CD14-positive monocyte (primary cell): ENCODE results near the gene NIPBL. TPM values are rescaled to one million over a fixed set of nuclear protein-coding genes. Genes with fewer than 3 reads are reported as not detected.

Experiments used
- DNase-seq, 3 donors: peaks; one replicate each; pipeline ENCODE4 v3.0.0-alpha.2; 2011 to 2022
- H2AFZ ChIP-seq: 2 replicates; pipeline ENCODE4 v1.6.0; 2012; ENCODE audit warnings: mild to moderate bottlenecking, low read depth, low read length, inconsistent platforms; ENCODE audit not compliant: insufficient read depth, poor library complexity, severe bottlenecking
- H3K27ac ChIP-seq, 2 donors: 1 replicate in 1 of 2; 2 replicates in 1 of 2; pipeline ENCODE4 v1.5.1; 2012 to 2013; ENCODE audit warnings: low read length in 2 of 2, control low read depth in 1 of 2, inconsistent platforms in 1 of 2, low read depth in 1 of 2, mild to moderate bottlenecking in 1 of 2
- H3K27me3 ChIP-seq, 2 donors: one replicate each; pipeline versions ENCODE4 v1.6.0 to v1.6.1; 2011 to 2013; ENCODE audit warnings: low read length in 2 of 2; ENCODE audit not compliant: control insufficient read depth in 2 of 2, insufficient read depth in 2 of 2
- H3K36me3 ChIP-seq, 2 donors: replicated peaks in 1 of 2; 1 replicate in 1 of 2; 2 replicates in 1 of 2; pipeline versions ENCODE4 v1.5.1 to v1.6.1; 2012 to 2013; ENCODE audit warnings: low read length in 2 of 2, control low read depth in 1 of 2, inconsistent platforms in 1 of 2, mild to moderate bottlenecking in 1 of 2; ENCODE audit not compliant: insufficient read depth in 2 of 2, control insufficient read depth in 1 of 2
- H3K4me1 ChIP-seq, 2 donors: 1 replicate in 1 of 2; 2 replicates in 1 of 2; pipeline versions ENCODE4 v1.5.1 to v1.6.1; 2012 to 2013; ENCODE audit warnings: low read length in 2 of 2, control low read depth in 1 of 2, inconsistent platforms in 1 of 2, mild to moderate bottlenecking in 1 of 2, moderate library complexity in 1 of 2; ENCODE audit not compliant: insufficient read depth in 2 of 2, control insufficient read depth in 1 of 2
- H3K4me2 ChIP-seq: replicated peaks from 2 replicates; pipeline ENCODE3; 2012; ENCODE audit warnings: low read length, moderate library complexity, mild to moderate bottlenecking; ENCODE audit not compliant: poor library complexity, severe bottlenecking; ENCODE audit errors: extremely low read depth
- H3K4me3 ChIP-seq, 3 experiments: fragments of 200-600 bp in 1 of 3; sonication (generic) in 1 of 3; replicated peaks in 1 of 3; 1 replicate in 2 of 3; 2 replicates in 1 of 3; pipeline ENCODE4 v1.5.1; 2011 to 2013; ENCODE audit warnings: low read length in 3 of 3, mild to moderate bottlenecking in 3 of 3, control low read depth in 2 of 3, low read depth in 2 of 3, inconsistent platforms in 1 of 3, moderate library complexity in 1 of 3
- H3K79me2 ChIP-seq: 2 replicates; pipeline ENCODE4 v1.6.0; 2012; ENCODE audit warnings: mild to moderate bottlenecking, control low read depth, inconsistent platforms, low read length, moderate library complexity; ENCODE audit not compliant: insufficient read depth
- H3K9ac ChIP-seq: 2 replicates; pipeline ENCODE4 v1.6.0; 2017; ENCODE audit warnings: low read length, mild to moderate bottlenecking; ENCODE audit not compliant: insufficient read depth, poor library complexity, severe bottlenecking
- H3K9me3 ChIP-seq, 2 donors: replicated peaks in 1 of 2; 1 replicate in 1 of 2; 2 replicates in 1 of 2; pipeline versions ENCODE4 v1.5.1 to v1.6.1; 2012 to 2013; ENCODE audit warnings: low read length in 2 of 2, control low read depth in 1 of 2; ENCODE audit not compliant: control insufficient read depth in 1 of 2, insufficient read depth in 1 of 2
- H4K20me1 ChIP-seq: 2 replicates; pipeline ENCODE4 v1.6.0; 2012; ENCODE audit warnings: mild to moderate bottlenecking, low read length, control low read depth, moderate library complexity; ENCODE audit not compliant: insufficient read depth
- H3K27ac Mint-ChIP-seq, 7 donors: one replicate each; pipeline ENCODE4 v1.8.0; 2020; ENCODE audit warnings: mild to moderate bottlenecking in 7 of 7, mixed read lengths in 7 of 7, moderate library complexity in 6 of 7, inconsistent platforms in 2 of 7
- H3K27me3 Mint-ChIP-seq, 3 donors: one replicate each; pipeline ENCODE4 v1.8.0; 2021 to 2022; ENCODE audit warnings: low read depth in 3 of 3, mild to moderate bottlenecking in 3 of 3, mixed read lengths in 3 of 3, moderate library complexity in 3 of 3, inconsistent platforms in 1 of 3
- H3K36me3 Mint-ChIP-seq, 2 donors: one replicate each; pipeline ENCODE4 v1.8.0; 2020; ENCODE audit warnings: mixed read lengths in 2 of 2, inconsistent platforms in 1 of 2, mild to moderate bottlenecking in 1 of 2
- H3K4me1 Mint-ChIP-seq: one replicate; pipeline ENCODE4 v1.8.0; 2020; ENCODE audit warnings: mild to moderate bottlenecking, mixed read lengths
- H3K4me3 Mint-ChIP-seq, 2 donors: one replicate each; pipeline ENCODE4 v1.8.0; 2020; ENCODE audit warnings: mild to moderate bottlenecking in 2 of 2, mixed read lengths in 2 of 2, moderate library complexity in 1 of 2
- H3K9me3 Mint-ChIP-seq, 7 donors: one replicate each; pipeline ENCODE4 v1.8.0; 2020 to 2022; ENCODE audit warnings: mixed read lengths in 7 of 7, mild to moderate bottlenecking in 6 of 7, moderate library complexity in 6 of 7, inconsistent platforms in 2 of 7
- CTCF ChIP-seq: fragments of 200-600 bp; IDR thresholded peaks from one replicate; pipeline ENCODE4 v1.8.0; 2022; ENCODE audit warnings: antibody characterized with exemption, mild to moderate bottlenecking
- WGBS: methylation state at CpG from one replicate; pipeline ENCODE4 v1.1.5; 2013; ENCODE audit warnings: missing lambda C conversion rate; ENCODE audit not compliant: insufficient coverage; 5-methylcytosine and 5-hydroxymethylcytosine counted together
- intact Hi-C, 2 donors: fragments of 100-400 bp; cut with micrococcal nuclease; formaldehyde crosslinking; loops; one replicate each; pipeline versions ENCODE4 v1.15.0 to v1.15.1; 2023
- polyA plus RNA-seq, 3 donors: library from polyadenylated mRNA; depleted of rRNA in 1 of 3; unstranded in 2 of 3; stranded (reverse) in 1 of 3; fragments of 300-500 nt in 2 of 3; fragments of >200 nt in 1 of 3; fragmentation: Illumina TruSeq in 2 of 3; gene quantifications; 1 replicate in 2 of 3; 2 replicates in 1 of 3; pipeline ENCODE4 v1.2.3, GENCODE V29; 2012 to 2021

NIPBL gene
- polyA plus RNA-seq, 3 donors: 6.6 to 36.0 (median 16.2) TPM

- Histone ChIP-seq H3K79me2 (peaks cover 98% of the 10 kb centered on the region), H3K9ac (no peak overlapping the region), H3K4me3 (no peak overlapping the region), H3K4me2 (no peak overlapping the region), H3K9me3 (no peaks in the 10 kb centered on the region), H3K27ac (no peak overlapping the region), H2AFZ (no peak overlapping the region), H3K36me3 (no peaks in the 10 kb centered on the region), H3K4me1 (no peaks in the 10 kb centered on the region), H4K20me1 (peaks cover 100% of the 10 kb centered on the region), H3K27me3 (no peaks in the 10 kb centered on the region)
- no peak overlapping the region for H3K27ac Mint-ChIP-seq
- H3K9me3 Mint-ChIP-seq: no peaks in the 10 kb centered on the region
- peaks cover 0 to 2% of the 10 kb centered on the region in 2 donors for H3K36me3 Mint-ChIP-seq
- no peak for TF ChIP-seq CTCF
- no peak for DNase-seq
- peaks cover 13% of the 10 kb centered on the region for H3K4me1 Mint-ChIP-seq
- WGBS: no CpG with 5 or more reads among the region's 2 CpGs
- intact Hi-C loops: loop anchor here in 1 of 2 donors (5.0 to 10.0 kb wide), 2 partner anchors 67 to 199 kb away; partner anchors contain the start of gene NIPBL
- no peak overlapping the region for H3K4me3 Mint-ChIP-seq
- no peaks in the 10 kb centered on the region for H3K27me3 Mint-ChIP-seq
Measured at GRCh38 chr5:36944024-36944423, 67.5 kb downstream of the NIPBL start.

GRCh38 chr5:36944607-36945225 lies 68.1 kb downstream of the NIPBL start:
- no peaks in the 10 kb centered on the region for H3K36me3 ChIP-seq
- peaks cover 2 to 5% of the 10 kb centered on the region in 2 donors for H3K4me1 ChIP-seq
- H3K27me3 ChIP-seq: no peaks in the 10 kb centered on the region
- no peak overlapping the region for H3K9ac ChIP-seq
- no peaks in the 10 kb centered on the region for H3K36me3 Mint-ChIP-seq
- H3K27me3 Mint-ChIP-seq: no peaks in the 10 kb centered on the region
- peaks cover 98% of the 10 kb centered on the region for H3K79me2 ChIP-seq
- H3K4me3 Mint-ChIP-seq: no peak overlapping the region
- H3K9me3 Mint-ChIP-seq: no peaks in the 10 kb centered on the region
- H3K4me2 ChIP-seq: no peak overlapping the region
- H3K27ac ChIP-seq: no peak overlapping the region
- no CpG with 5 or more reads among the region's 4 CpGs for WGBS
- no peaks in the 10 kb centered on the region for H3K9me3 ChIP-seq
- peak; percentile 32 to 59 (median 44) for DNase-seq
- intact Hi-C loops: loop anchor here in 1 of 2 donors (5.0 to 10.0 kb wide), 2 partner anchors 67 to 200 kb away; partner anchors contain the start of gene NIPBL
- peaks cover 100% of the 10 kb centered on the region for H4K20me1 ChIP-seq
- peak; percentile 76 for TF ChIP-seq CTCF
- no peak overlapping the region for H2AFZ ChIP-seq
- H3K27ac Mint-ChIP-seq: no peak overlapping the region
- H3K4me3 ChIP-seq: no peak overlapping the region
- peaks cover 10% of the 10 kb centered on the region for H3K4me1 Mint-ChIP-seq
